SK-MEL-5 (cell line): Measurements from ENCODE around the gene PIGV. TPM values are rescaled to one million over a fixed set of nuclear protein-coding genes. Genes with fewer than 3 reads are reported as not detected.
A peak's percentile ranks its signal among the peaks of the same experiment; 100 is the strongest.
"Not testable (repeated sequence)": the region's sequence is repeated elsewhere in the genome, so short reads cannot be mapped to it uniquely, and the experiment has no call there.

ENCODE experiments used
- DNase-seq: peaks from one replicate; pipeline ENCODE4 v3.0.0-alpha.2; 2016; ENCODE audit warnings: low read depth, low spot score
- in situ Hi-C: cut with HindIII; loops from 2 replicates; pipeline ENCODE4 v1.10.0; 2016; ENCODE audit warnings: low sequenced_read_pairs, high pct_unique_total_duplicates, low pct_unique_long_range_greater_than_20kb
- total RNA-seq: library from RNA; depleted of rRNA; stranded (reverse); fragments of >200 nt; shearing (Covaris generic); gene quantifications from 2 replicates; pipeline ENCODE4 v1.2.3, GENCODE V29; 2014

PIGV gene
- total RNA-seq, 1 experiment from 2014 or later: 18.8 TPM

GRCh38 chr1:26788515-26788785 is 700 bp downstream of the PIGV start:
- no peak for DNase-seq
- in situ Hi-C loops: no loop called here

- DNase-seq: peak; percentile 78
- in situ Hi-C loops: no loop called here
Measured at GRCh38 chr1:26788836-26789611, 1.3 kb downstream of the PIGV start.

GRCh38 chr1:26789612-26789865 is 1.8 kb downstream of the PIGV start:
- in situ Hi-C loops: no loop called here
- DNase-seq: no peak

- DNase-seq: no peak
- in situ Hi-C loops: no loop called here
Measured at GRCh38 chr1:26789931-26790330, 2.2 kb downstream of the PIGV start.

GRCh38 chr1:26790551-26790953 is 2.8 kb downstream of the PIGV start:
- in situ Hi-C loops: no loop called here
- DNase-seq: no peak

- no peak for DNase-seq
- in situ Hi-C loops: no loop called here
Measured at GRCh38 chr1:26791148-26791547, 3.4 kb downstream of the PIGV start.

GRCh38 chr1:26791626-26792025 is 3.9 kb downstream of the PIGV start:
- no peak for DNase-seq

GRCh38 chr1:26792924-26793323 is 5.2 kb downstream of the PIGV start:
- in situ Hi-C loops: no loop called here
- no peak for DNase-seq

More at GRCh38 chr1:26791626-26792025, 3.9 kb downstream of the PIGV start:
- in situ Hi-C loops: no loop called here

GRCh38 chr1:26794391-26794790 is 6.6 kb downstream of the PIGV start:
- DNase-seq: no peak
- in situ Hi-C loops: no loop called here

- in situ Hi-C loops: no loop called here
Measured at GRCh38 chr1:26797627-26798026, 9.9 kb downstream of the PIGV start.

GRCh38 chr1:26799479-26800142 is 11.9 kb downstream of the PIGV start:
- in situ Hi-C loops: no loop called here
- no peak for DNase-seq

More at GRCh38 chr1:26797627-26798026, 9.9 kb downstream of the PIGV start:
- no peak for DNase-seq

GRCh38 chr1:26803932-26804331 is 16.2 kb downstream of the PIGV start:
- DNase-seq, in situ Hi-C loops: not testable (repeated sequence)

- DNase-seq: peak; percentile 83
- in situ Hi-C loops: not testable (repeated sequence)
Measured at GRCh38 chr1:26810105-26810504, 22.4 kb downstream of the PIGV start.

- DNase-seq: no peak
- in situ Hi-C loops: no loop called here
Measured at GRCh38 chr1:26811057-26811456, 23.3 kb downstream of the PIGV start.

- DNase-seq: no peak
- in situ Hi-C loops: no loop called here
Measured at GRCh38 chr1:26811708-26812107, 24.0 kb downstream of the PIGV start.

GRCh38 chr1:26814377-26814776 is 26.6 kb downstream of the PIGV start:
- DNase-seq: no peak
- in situ Hi-C loops: no loop called here

GRCh38 chr1:26814893-26815292 is 27.1 kb downstream of the PIGV start:
- in situ Hi-C loops: no loop called here
- DNase-seq: no peak

- DNase-seq: peak; percentile 14
- in situ Hi-C loops: no loop called here
Measured at GRCh38 chr1:26820784-26821269, 33.1 kb downstream of the PIGV start.

- DNase-seq: no peak
- in situ Hi-C loops: no loop called here
Measured at GRCh38 chr1:26822737-26823395, 35.1 kb downstream of the PIGV start.
